ENCODE results near the gene ANXA2.

DNA sequence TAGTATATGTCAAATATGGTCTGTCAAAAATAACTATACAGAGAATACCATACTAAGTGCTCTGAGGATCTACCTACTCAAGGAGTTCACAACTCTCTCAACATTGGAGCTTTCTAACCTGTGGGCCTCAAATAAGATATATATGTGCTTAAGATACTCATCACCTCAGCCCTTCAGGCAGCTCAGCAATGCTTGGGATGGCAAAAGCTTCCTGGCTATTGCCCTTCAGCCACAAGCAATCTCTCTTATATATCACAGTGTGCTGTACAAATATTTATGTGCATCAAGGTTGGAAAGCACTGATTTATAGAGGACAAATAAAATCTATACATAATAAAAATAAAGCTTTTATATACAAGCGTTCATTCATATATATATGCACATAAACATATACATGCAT, 40.9 kb upstream of the ANXA2 start:
- TF ChIP-seq, protein P1, sequence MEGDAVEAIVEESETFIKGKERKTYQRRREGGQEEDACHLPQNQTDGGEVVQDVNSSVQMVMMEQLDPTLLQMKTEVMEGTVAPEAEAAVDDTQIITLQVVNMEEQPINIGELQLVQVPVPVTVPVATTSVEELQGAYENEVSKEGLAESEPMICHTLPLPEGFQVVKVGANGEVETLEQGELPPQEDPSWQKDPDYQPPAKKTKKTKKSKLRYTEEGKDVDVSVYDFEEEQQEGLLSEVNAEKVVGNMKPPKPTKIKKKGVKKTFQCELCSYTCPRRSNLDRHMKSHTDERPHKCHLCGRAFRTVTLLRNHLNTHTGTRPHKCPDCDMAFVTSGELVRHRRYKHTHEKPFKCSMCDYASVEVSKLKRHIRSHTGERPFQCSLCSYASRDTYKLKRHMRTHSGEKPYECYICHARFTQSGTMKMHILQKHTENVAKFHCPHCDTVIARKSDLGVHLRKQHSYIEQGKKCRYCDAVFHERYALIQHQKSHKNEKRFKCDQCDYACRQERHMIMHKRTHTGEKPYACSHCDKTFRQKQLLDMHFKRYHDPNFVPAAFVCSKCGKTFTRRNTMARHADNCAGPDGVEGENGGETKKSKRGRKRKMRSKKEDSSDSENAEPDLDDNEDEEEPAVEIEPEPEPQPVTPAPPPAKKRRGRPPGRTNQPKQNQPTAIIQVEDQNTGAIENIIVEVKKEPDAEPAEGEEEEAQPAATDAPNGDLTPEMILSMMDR (IDR thresholded peaks at IDR 0.05; ENCODE audit: low read length) = no peak
- TF ChIP-seq EZH2 (IDR thresholded peaks at IDR 0.05; ENCODE audit: borderline replicate concordance, low read length) = no peak

All from OCI-LY1 (cell line).